ENCODE data around the gene TAX1BP1. TPM values are rescaled to one million over a fixed set of nuclear protein-coding genes. Genes with fewer than 3 reads are reported as not detected.

The TAX1BP1 gene
- polyA plus RNA-seq, 1 donor from 2014 or later, result 115 TPM

DNA sequence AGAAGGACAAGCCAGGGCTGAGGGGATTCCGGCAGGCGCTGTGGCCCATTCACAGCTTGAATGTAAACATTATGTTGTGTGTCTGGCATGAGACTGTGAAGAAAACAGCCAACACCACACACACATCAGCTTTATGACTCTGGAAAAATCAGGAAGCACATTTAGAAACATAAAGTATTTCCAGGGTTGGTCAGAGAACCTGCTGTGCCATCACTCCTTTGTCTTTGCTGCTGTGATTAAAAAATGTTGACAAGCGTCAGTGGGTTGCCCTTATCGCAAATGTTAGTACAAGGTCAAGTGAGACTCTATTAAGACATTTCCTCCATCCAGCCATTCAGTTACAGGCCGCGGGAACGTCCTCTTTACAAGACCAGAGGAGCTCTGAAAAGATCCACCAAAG lies 95.4 kb downstream of the TAX1BP1 start:
- Histone ChIP-seq H2AFZ (ENCODE audit: low read depth, low read length) (no peak overlapping the region), H3K9ac (ENCODE audit: low read length) (no peak overlapping the region), H3K9me2 (ENCODE audit: insufficient read depth, low read length) (no peaks in the 10 kb centered on the region), H3K36me3 (ENCODE audit: insufficient read depth, low read length) (peaks cover 2% of the 10 kb centered on the region), H3K9me3 (ENCODE audit: low read length) (no peaks in the 10 kb centered on the region), H3K27me3 (ENCODE audit: insufficient read depth, low read depth, low read length) (no peaks in the 10 kb centered on the region), H3K4me2 (ENCODE audit: low read length) (no peak overlapping the region), H3K79me2 (replicated peaks; ENCODE audit: insufficient read depth, low read length) (no peaks in the 10 kb centered on the region), H3F3A (ENCODE audit: insufficient read depth, low read length, poor library complexity, severe bottlenecking) (no peaks in the 10 kb centered on the region), H3K4me3 (ENCODE audit: low read length) (no peak overlapping the region), H4K20me1 (ENCODE audit: insufficient read depth) (no peaks in the 10 kb centered on the region), H3K27ac (ENCODE audit: low read length) (no peak overlapping the region)
- TF ChIP-seq RAD21 (conservative IDR thresholded peaks at IDR 0.05) (no peak), MXI1 (conservative IDR thresholded peaks at IDR 0.05; ENCODE audit: poor library complexity, severe bottlenecking) (no peak), EP300 (conservative IDR thresholded peaks at IDR 0.05; ENCODE audit: poor library complexity, severe bottlenecking) (no peak), POLR2AphosphoS5 (IDR thresholded peaks at IDR 0.05) (no peak), REST (IDR thresholded peaks at IDR 0.05; ENCODE audit: borderline replicate concordance) (no peak), SMC3 (conservative IDR thresholded peaks at IDR 0.05; ENCODE audit: poor library complexity) (no peak), TAF1 (IDR thresholded peaks at IDR 0.05; ENCODE audit: low read depth) (no peak), EZH2 (IDR thresholded peaks at IDR 0.05; ENCODE audit: borderline replicate concordance, insufficient read depth, low read length, poor library complexity, severe bottlenecking) (no peak)
- TF ChIP-seq, protein P1, sequence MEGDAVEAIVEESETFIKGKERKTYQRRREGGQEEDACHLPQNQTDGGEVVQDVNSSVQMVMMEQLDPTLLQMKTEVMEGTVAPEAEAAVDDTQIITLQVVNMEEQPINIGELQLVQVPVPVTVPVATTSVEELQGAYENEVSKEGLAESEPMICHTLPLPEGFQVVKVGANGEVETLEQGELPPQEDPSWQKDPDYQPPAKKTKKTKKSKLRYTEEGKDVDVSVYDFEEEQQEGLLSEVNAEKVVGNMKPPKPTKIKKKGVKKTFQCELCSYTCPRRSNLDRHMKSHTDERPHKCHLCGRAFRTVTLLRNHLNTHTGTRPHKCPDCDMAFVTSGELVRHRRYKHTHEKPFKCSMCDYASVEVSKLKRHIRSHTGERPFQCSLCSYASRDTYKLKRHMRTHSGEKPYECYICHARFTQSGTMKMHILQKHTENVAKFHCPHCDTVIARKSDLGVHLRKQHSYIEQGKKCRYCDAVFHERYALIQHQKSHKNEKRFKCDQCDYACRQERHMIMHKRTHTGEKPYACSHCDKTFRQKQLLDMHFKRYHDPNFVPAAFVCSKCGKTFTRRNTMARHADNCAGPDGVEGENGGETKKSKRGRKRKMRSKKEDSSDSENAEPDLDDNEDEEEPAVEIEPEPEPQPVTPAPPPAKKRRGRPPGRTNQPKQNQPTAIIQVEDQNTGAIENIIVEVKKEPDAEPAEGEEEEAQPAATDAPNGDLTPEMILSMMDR (IDR thresholded peaks at IDR 0.05; ENCODE audit: poor library complexity, severe bottlenecking), result no peak

- H3K4me3 ChIP-seq (ENCODE audit: low read length), result no peak overlapping the region
- no peaks in the 10 kb centered on the region for H3F3A ChIP-seq (ENCODE audit: insufficient read depth, low read length, poor library complexity, severe bottlenecking)
- no peaks in the 10 kb centered on the region for H3K79me2 ChIP-seq (replicated peaks; ENCODE audit: insufficient read depth, low read length)
- peaks cover 2% of the 10 kb centered on the region for H3K36me3 ChIP-seq (ENCODE audit: insufficient read depth, low read length)
- no peaks in the 10 kb centered on the region for H3K9me2 ChIP-seq (ENCODE audit: insufficient read depth, low read length)
- H4K20me1 ChIP-seq (ENCODE audit: insufficient read depth), result no peaks in the 10 kb centered on the region
- no peaks in the 10 kb centered on the region for H3K27me3 ChIP-seq (ENCODE audit: insufficient read depth, low read depth, low read length)
- no peak overlapping the region for H2AFZ ChIP-seq (ENCODE audit: low read depth, low read length)
- no peak overlapping the region for H3K4me2 ChIP-seq (ENCODE audit: low read length)
- H3K9ac ChIP-seq (ENCODE audit: low read length), result no peak overlapping the region
- TF ChIP-seq REST (IDR thresholded peaks at IDR 0.05; ENCODE audit: borderline replicate concordance) (no peak), EZH2 (IDR thresholded peaks at IDR 0.05; ENCODE audit: borderline replicate concordance, insufficient read depth, low read length, poor library complexity, severe bottlenecking) (no peak), TAF1 (IDR thresholded peaks at IDR 0.05; ENCODE audit: low read depth) (no peak), EP300 (conservative IDR thresholded peaks at IDR 0.05; ENCODE audit: poor library complexity, severe bottlenecking) (no peak), SMC3 (conservative IDR thresholded peaks at IDR 0.05; ENCODE audit: poor library complexity) (no peak), RAD21 (conservative IDR thresholded peaks at IDR 0.05) (no peak)
- no peaks in the 10 kb centered on the region for H3K9me3 ChIP-seq (ENCODE audit: low read length)
- no peak overlapping the region for H3K27ac ChIP-seq (ENCODE audit: low read length)
Observed at GRCh38 chr7:27836536-27836935, 96.6 kb downstream of the TAX1BP1 start.
